ENCODE data around the gene PRXL2A. TPM values are rescaled to one million over a fixed set of nuclear protein-coding genes. Genes with fewer than 3 reads are reported as not detected.
A peak's percentile ranks its signal among the peaks of the same experiment; 100 is the strongest.

PRXL2A gene
- total RNA-seq, 4 donors from 2014 or later: 65.1 to 106 (median 89.0) TPM

GRCh38 chr10:80466724-80467326 is 58.5 kb downstream of the PRXL2A start:
- no peak overlapping the region for H3K4me3 ChIP-seq (ENCODE audit: low read depth, poor library complexity, severe bottlenecking)
- WGBS, 2 donors: 75 to 78% methylated on average over 10 of the region's 10 CpGs
- intact Hi-C loops (cut with DNase I; ENCODE audit: low total_unique reads): no loop called here
- TF ChIP-seq CTCF (IDR thresholded peaks at IDR 0.05) (no peak), POLR2A (IDR thresholded peaks at IDR 0.05) (no peak)
- DNase-seq (ENCODE audit: low spot score in 2 of 2): no peak

GRCh38 chr10:80468002-80468401 is 59.7 kb downstream of the PRXL2A start:
- TF ChIP-seq POLR2A (IDR thresholded peaks at IDR 0.05) (no peak), CTCF (IDR thresholded peaks at IDR 0.05) (no peak)
- WGBS, 2 donors: 29 to 41% methylated on average over 6 of the region's 6 CpGs
- peak; percentile 78 to 94 for DNase-seq (ENCODE audit: low spot score in 2 of 2)
- intact Hi-C loops (cut with DNase I; ENCODE audit: low total_unique reads): no loop called here
- H3K4me3 ChIP-seq (ENCODE audit: low read depth, poor library complexity, severe bottlenecking): no peak overlapping the region

GRCh38 chr10:80468806-80469421 is 60.6 kb downstream of the PRXL2A start:
- intact Hi-C loops (cut with DNase I; ENCODE audit: low total_unique reads): no loop called here
- 46 to 57% methylated on average over 7 of the region's 7 CpGs for WGBS, 2 donors
- no peak for TF ChIP-seq CTCF (IDR thresholded peaks at IDR 0.05)
- no peak for TF ChIP-seq POLR2A (IDR thresholded peaks at IDR 0.05)
- DNase-seq (ENCODE audit: low spot score in 2 of 2): no peak
- no peak overlapping the region for H3K4me3 ChIP-seq (ENCODE audit: low read depth, poor library complexity, severe bottlenecking)

GRCh38 chr10:80470266-80470665 is 61.9 kb downstream of the PRXL2A start:
- DNase-seq (ENCODE audit: low spot score in 2 of 2): no peak
- 87 to 91% methylated on average over 3 of the region's 3 CpGs for WGBS, 2 donors
- TF ChIP-seq CTCF (IDR thresholded peaks at IDR 0.05): no peak
- no peak for TF ChIP-seq POLR2A (IDR thresholded peaks at IDR 0.05)
- intact Hi-C loops (cut with DNase I; ENCODE audit: low total_unique reads): no loop called here
- H3K4me3 ChIP-seq (ENCODE audit: low read depth, poor library complexity, severe bottlenecking): no peak overlapping the region

- 60 to 61% methylated on average over 3 of the region's 3 CpGs for WGBS, 2 donors
- H3K4me3 ChIP-seq (ENCODE audit: low read depth, poor library complexity, severe bottlenecking): no peak overlapping the region
- TF ChIP-seq POLR2A (IDR thresholded peaks at IDR 0.05) (no peak), CTCF (IDR thresholded peaks at IDR 0.05) (no peak)
- intact Hi-C loops (cut with DNase I; ENCODE audit: low total_unique reads): no loop called here
- no peak for DNase-seq (ENCODE audit: low spot score in 2 of 2)
Measured at GRCh38 chr10:80471001-80471400, 62.6 kb downstream of the PRXL2A start.

Measured in lower leg skin (tissue), 4 donors.